ENCODE measurements around the gene CHN2.

DNA sequence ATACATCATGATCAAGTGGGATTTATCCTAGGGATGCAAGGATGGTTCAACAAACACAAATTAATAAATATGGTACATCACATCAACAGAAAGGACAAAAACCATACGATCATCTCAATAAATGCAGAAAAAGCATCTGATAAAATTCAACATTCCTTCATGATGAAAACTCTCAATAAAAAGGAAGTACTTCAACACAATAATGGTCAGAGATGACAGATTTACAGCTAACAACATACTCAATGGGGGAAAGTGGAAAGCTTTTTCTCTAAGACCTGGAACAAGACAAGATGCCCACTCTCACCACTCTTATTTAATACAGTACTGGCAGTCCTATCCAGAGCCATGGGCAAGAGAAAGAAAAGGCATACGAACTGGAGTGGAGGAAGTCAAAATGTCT lies 329.2 kb downstream of the CHN2 start:
- TF ChIP-seq RAD21 (IDR thresholded peaks at IDR 0.05; ENCODE audit: low read depth) (no peak), EZH2 (IDR thresholded peaks at IDR 0.05) (no peak), POLR2A (IDR thresholded peaks at IDR 0.05; ENCODE audit: borderline replicate concordance, extremely low read depth, insufficient read depth, insufficient read length) (no peak)

Measured in HCT116 (cell line).